ENCODE results near the gene IGFBP2. TPM values are rescaled to one million over a fixed set of nuclear protein-coding genes. Genes with fewer than 3 reads are reported as not detected.

The IGFBP2 gene
- total RNA-seq, 1 experiment from 2014 or later = 363 TPM

GRCh38 chr2:216696751-216697560 is 63.7 kb downstream of the IGFBP2 start:
- H3K14ac ChIP-seq (ENCODE audit: insufficient read depth, low read length) = no peak overlapping the region
- H2BK20ac ChIP-seq (ENCODE audit: low read depth, low read length, poor library complexity, severe bottlenecking) = no peak overlapping the region
- peaks cover 27% of the 10 kb centered on the region for H3K23me2 ChIP-seq (ENCODE audit: insufficient read length, low read depth, low read length, poor library complexity, severe bottlenecking)
- H3K18ac ChIP-seq (ENCODE audit: insufficient read length, low read depth, low read length) = no peak overlapping the region
- peaks cover 1% of the 10 kb centered on the region; the same call in 1 of the 2 replicates for H3K27me3 ChIP-seq (ENCODE audit: insufficient read depth, low read length)
- no peak for DNase-seq
- peak; percentile 65 for TF ChIP-seq CTCF (conservative IDR thresholded peaks at IDR 0.05)
- no peak overlapping the region for H2BK120ac ChIP-seq (ENCODE audit: low read depth, low read length, poor library complexity, severe bottlenecking)
- Mint-ChIP-seq H3K4me1 (peaks cover 28 to 35% of the 10 kb centered on the region in 2 experiments), H3K27me3 (ENCODE audit: low read depth) (peaks cover 61% of the 10 kb centered on the region), H3K27ac (no peak overlapping the region), H3K9me3 (no peaks in the 10 kb centered on the region; a peak in 2 of 5 replicates), H3K4me3 (no peak overlapping the region), H3K36me3 (ENCODE audit: insufficient read depth in 1 of 3, low read depth in 3 of 3) (no peaks in the 10 kb centered on the region)
- no peak overlapping the region for H3K23ac ChIP-seq (ENCODE audit: insufficient read length, low read depth, low read length)
- no peaks in the 10 kb centered on the region for H4K20me1 ChIP-seq (ENCODE audit: control insufficient read depth, insufficient read depth, insufficient read length)
- H3K9me3 ChIP-seq (ENCODE audit: control insufficient read depth, low read depth, low read length) = no peaks in the 10 kb centered on the region
- no peak overlapping the region for H3K27ac ChIP-seq (ENCODE audit: insufficient read length, low read depth, low read length)
- no CpG with 5 or more reads among the region's 7 CpGs for WGBS (ENCODE audit: extremely low coverage, insufficient read length, low lambda C conversion rate)
- H4K5ac ChIP-seq (ENCODE audit: insufficient read length, low read depth, low read length) = no peak overlapping the region
- no peak overlapping the region for H3T11ph ChIP-seq (ENCODE audit: low read length)
- no peak overlapping the region for H4K8ac ChIP-seq (replicated peaks; ENCODE audit: insufficient read length, low read depth, low read length)
- no peaks in the 10 kb centered on the region for H3K79me1 ChIP-seq (ENCODE audit: insufficient read depth, low read depth, low read length, poor library complexity, severe bottlenecking)
- no peak overlapping the region for H2BK5ac ChIP-seq (ENCODE audit: insufficient read length, low read length)
- H3K9ac ChIP-seq (ENCODE audit: extremely low read depth, insufficient read length, low read length) = no peak overlapping the region
- H4K91ac ChIP-seq (ENCODE audit: insufficient read length, low read depth, low read length) = no peak overlapping the region
- no peak overlapping the region for H2BK15ac ChIP-seq (ENCODE audit: low read depth, low read length)
- H2BK12ac ChIP-seq (ENCODE audit: insufficient read length, low read depth, low read length) = no peak overlapping the region
- no peak overlapping the region for H3K4ac ChIP-seq (ENCODE audit: low read depth, low read length)
- no peaks in the 10 kb centered on the region for H3K4me1 ChIP-seq (ENCODE audit: insufficient read depth, low read length)
- H3K4me2 ChIP-seq (ENCODE audit: insufficient read depth, insufficient read length, low read length) = no peak overlapping the region
- H3K56ac ChIP-seq (ENCODE audit: insufficient read length, low read depth, low read length) = no peak overlapping the region
- no peak overlapping the region for H2AK5ac ChIP-seq (ENCODE audit: insufficient read length, low read length)
- H2AFZ ChIP-seq (ENCODE audit: low read length) = no peak overlapping the region
- no peaks in the 10 kb centered on the region for H3K79me2 ChIP-seq (ENCODE audit: insufficient read depth, low read length)
